A549 (cell line): ENCODE measurements around the gene ANKS1B.

ENCODE experiments used
- CTCF ChIP-seq: fragments of >200 bp; sonication (Bioruptor Twin); formaldehyde crosslinking; IDR thresholded peaks from 3 replicates; pipeline ENCODE4 v1.5.1; 2016
- MAZ ChIP-seq: fragments of 150-350 bp; IDR thresholded peaks from 2 replicates; pipeline ENCODE4 v1.6.1; 2014; ENCODE audit warnings: antibody characterized with exemption, low read depth, low read length, borderline replicate concordance
- POLR2A ChIP-seq: IDR thresholded peaks from 2 replicates; pipeline ENCODE4 v1.6.1; 2012; ENCODE audit warnings: mild to moderate bottlenecking, low read length
- REST ChIP-seq: fragments of 200-600 bp; sonication (generic); IDR thresholded peaks from 2 replicates; pipeline ENCODE4 v1.6.1; 2016; ENCODE audit warnings: antibody characterized with exemption, mild to moderate bottlenecking, moderate library complexity
- TF ChIP-seq, protein P1 (sequence below): fragments of 450-650 bp; IDR thresholded peaks from 2 replicates; pipeline ENCODE4 v1.6.1; 2014; ENCODE audit warnings: antibody characterized with exemption

DNA sequence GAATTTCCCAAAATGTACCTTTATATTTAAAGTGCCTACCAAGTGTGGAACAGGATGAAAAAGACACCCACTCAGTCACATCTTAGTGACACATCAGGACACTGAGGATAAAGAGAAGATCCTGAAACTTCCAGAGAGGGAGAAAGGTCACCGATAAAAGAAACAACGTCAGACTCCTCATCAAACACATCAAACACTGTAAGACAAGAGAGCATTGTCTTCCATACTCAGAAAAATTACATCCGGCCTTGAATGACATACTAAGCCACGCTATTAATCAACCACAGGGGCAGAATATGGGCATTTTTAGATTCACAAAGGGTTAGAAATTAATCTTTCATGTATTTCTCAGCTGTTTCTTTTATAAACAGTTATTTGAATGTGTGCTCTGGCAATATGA lies 849.4 kb downstream of the ANKS1B start:
- TF ChIP-seq POLR2A = no peak
- no peak for TF ChIP-seq CTCF
- TF ChIP-seq, protein P1, sequence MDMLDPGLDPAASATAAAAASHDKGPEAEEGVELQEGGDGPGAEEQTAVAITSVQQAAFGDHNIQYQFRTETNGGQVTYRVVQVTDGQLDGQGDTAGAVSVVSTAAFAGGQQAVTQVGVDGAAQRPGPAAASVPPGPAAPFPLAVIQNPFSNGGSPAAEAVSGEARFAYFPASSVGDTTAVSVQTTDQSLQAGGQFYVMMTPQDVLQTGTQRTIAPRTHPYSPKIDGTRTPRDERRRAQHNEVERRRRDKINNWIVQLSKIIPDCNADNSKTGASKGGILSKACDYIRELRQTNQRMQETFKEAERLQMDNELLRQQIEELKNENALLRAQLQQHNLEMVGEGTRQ = no peak
- no peak for TF ChIP-seq MAZ
- TF ChIP-seq REST = no peak
